HTR-8/SVneo (cell line): ENCODE data around the gene ZNF219.
"Not testable (repeated sequence)": the region's sequence is repeated elsewhere in the genome, so short reads cannot be mapped to it uniquely, and the experiment has no call there.

ENCODE experiments used
- DNase-seq: peaks from one replicate; pipeline ENCODE4 v3.0.0; 2011; ENCODE audit warnings: low spot score, mixed read lengths; ENCODE audit not compliant: insufficient read length
- FAIRE-seq: peaks from 2 replicates; lab custom pipeline; 2011; peaks lifted over from hg19 to GRCh38; lab: Jason Lieb, UNC

The ZNF219 gene

GRCh38 chr14:21049271-21049673, 49.2 kb downstream of the ZNF219 start:
- FAIRE-seq: no peak

GRCh38 chr14:21048638-21049037, 49.8 kb downstream of the ZNF219 start:
- DNase-seq (no peak), FAIRE-seq (no peak)

More at GRCh38 chr14:21049271-21049673, 49.2 kb downstream of the ZNF219 start:
- no peak for DNase-seq

DNA sequence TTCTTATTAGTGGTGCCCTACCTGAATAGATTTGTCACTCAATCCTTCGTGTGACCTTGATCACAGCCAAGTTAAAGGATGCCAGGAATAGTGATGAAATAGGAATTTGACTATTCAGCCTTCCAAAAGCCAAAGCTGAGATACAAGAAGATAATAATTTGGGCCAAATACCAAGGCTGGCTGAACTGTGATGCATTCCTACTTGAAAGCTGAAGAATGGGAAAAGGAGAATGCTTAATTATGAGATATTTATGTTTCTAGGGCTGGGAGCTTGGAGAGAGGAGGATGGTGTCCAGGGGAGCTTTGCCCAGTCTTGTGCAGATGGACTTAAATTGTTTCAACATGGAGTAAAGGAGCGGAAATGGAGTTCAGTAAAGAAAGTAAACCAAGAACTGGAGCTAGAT, 51.1 kb downstream of the ZNF219 start:
- FAIRE-seq: no peak
- DNase-seq: no peak

GRCh38 chr14:21043974-21044618, 54.4 kb downstream of the ZNF219 start:
- FAIRE-seq (no peak), DNase-seq (no peak)

GRCh38 chr14:21043387-21043973, 55.0 kb downstream of the ZNF219 start:
- DNase-seq (no peak), FAIRE-seq (no peak)

GRCh38 chr14:21042918-21043317, 55.5 kb downstream of the ZNF219 start:
- FAIRE-seq: no peak
- DNase-seq: no peak

DNA sequence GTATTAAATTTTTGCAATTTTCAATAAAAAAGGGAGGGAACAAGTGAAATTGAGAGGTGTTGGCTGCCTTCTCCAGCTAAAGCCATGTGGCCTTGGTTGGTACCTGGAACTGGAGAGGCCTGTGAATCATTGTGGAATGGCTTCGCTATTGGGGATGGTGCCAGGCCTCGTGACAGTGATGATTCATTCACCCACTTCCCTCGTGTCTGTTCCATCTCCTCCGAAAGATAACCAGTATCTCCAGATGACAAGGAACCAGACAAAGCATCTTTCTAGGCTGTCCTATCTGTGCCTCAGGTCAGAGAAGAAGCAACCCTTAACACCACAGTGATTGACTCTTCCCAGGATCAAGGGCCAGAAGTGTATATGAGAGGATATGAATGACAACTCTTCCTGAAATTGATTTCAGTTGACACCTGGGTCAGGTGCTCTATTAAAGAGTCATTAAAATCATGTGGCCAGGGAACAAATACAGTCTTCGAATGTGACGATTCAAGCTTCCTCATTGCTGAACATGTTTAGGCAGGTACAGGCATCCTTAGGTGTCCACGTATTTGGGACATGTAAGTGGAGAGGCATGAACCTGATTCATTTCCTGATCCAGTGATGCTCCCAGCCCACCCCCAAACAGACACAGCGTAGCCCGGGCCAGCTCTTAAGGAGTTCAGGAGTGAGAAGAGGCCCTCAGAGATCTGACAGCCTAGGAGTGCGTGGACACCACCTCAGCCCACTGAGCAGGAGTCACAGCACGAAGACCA, 56.6 kb downstream of the ZNF219 start, which contains the start of gene RNASE7:
Gene RNASE7 (plus strand): TSS at position 687 of the 758 bp plus-strand sequence. CDS start 631 bp downstream, outside the sequence.
- DNase-seq (no peak), FAIRE-seq (no peak)

DNA sequence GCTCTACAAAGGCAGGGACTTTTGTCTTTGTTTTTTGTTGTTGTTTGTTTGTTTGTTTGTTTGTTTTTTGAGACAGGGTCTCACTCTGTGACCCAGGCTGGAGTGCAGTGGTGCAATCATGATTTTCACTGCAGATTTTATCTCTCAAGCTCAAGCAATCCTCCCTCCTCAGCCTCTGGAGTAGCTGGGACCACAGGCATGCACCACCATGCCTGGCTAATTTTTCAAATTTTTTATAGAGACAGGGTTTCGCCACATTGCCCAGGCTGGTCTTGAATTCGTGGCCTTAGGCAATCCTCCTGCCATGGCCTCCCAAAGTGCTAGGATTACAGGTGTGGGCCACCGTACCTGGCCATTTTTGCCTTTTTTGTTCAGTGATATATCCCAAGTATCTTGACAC, 57.5 kb downstream of the ZNF219 start:
- not testable (repeated sequence) for FAIRE-seq

GRCh38 chr14:21040370-21040925, 58.0 kb downstream of the ZNF219 start:
- FAIRE-seq (no peak), DNase-seq (no peak)

More for the DNA sequence above, 57.5 kb downstream of the ZNF219 start:
- DNase-seq: not testable (repeated sequence)
